ENCODE data around the gene CCDC88C. TPM values are rescaled to one million over a fixed set of nuclear protein-coding genes. Genes with fewer than 3 reads are reported as not detected.

Gene CCDC88C
- total RNA-seq, 4 donors from 2014 or later = 3.2 to 32.7 (median 11.0) TPM

DNA sequence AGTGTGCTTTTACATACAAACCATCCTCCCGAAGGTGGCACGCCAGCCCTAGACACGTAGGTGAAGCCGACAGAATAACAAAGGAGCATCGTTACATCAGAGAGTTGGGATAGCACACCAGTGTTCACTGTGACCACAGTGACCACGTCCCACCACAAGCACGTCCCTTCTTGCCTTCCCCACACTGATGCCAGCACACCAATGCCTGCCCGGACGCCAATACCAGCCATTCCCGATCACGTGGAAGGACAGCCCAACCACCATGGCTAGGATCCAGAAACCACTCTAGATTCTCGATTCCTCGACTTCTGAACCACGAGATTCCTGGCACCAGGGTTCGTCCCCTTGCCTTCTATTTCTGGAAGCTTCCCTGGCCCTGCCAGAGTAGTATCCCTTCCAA lies 125.1 kb downstream of the CCDC88C start:
- Histone ChIP-seq H3K4me3 (no peak overlapping the region), H3K27me3 (no peaks in the 10 kb centered on the region), H3K27ac (no peak overlapping the region), H3K9me3 (no peaks in the 10 kb centered on the region), H3K4me1 (no peaks in the 10 kb centered on the region), H3K36me3 (no peaks in the 10 kb centered on the region)
- DNase-seq = no peak
- TF ChIP-seq POLR2A (IDR thresholded peaks at IDR 0.05) = no peak
- TF ChIP-seq, protein P1, sequence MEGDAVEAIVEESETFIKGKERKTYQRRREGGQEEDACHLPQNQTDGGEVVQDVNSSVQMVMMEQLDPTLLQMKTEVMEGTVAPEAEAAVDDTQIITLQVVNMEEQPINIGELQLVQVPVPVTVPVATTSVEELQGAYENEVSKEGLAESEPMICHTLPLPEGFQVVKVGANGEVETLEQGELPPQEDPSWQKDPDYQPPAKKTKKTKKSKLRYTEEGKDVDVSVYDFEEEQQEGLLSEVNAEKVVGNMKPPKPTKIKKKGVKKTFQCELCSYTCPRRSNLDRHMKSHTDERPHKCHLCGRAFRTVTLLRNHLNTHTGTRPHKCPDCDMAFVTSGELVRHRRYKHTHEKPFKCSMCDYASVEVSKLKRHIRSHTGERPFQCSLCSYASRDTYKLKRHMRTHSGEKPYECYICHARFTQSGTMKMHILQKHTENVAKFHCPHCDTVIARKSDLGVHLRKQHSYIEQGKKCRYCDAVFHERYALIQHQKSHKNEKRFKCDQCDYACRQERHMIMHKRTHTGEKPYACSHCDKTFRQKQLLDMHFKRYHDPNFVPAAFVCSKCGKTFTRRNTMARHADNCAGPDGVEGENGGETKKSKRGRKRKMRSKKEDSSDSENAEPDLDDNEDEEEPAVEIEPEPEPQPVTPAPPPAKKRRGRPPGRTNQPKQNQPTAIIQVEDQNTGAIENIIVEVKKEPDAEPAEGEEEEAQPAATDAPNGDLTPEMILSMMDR (IDR thresholded peaks at IDR 0.05) = no peak
- intact Hi-C loops (cut with DNase I; ENCODE audit: low total_unique reads) = no loop called here

DNA sequence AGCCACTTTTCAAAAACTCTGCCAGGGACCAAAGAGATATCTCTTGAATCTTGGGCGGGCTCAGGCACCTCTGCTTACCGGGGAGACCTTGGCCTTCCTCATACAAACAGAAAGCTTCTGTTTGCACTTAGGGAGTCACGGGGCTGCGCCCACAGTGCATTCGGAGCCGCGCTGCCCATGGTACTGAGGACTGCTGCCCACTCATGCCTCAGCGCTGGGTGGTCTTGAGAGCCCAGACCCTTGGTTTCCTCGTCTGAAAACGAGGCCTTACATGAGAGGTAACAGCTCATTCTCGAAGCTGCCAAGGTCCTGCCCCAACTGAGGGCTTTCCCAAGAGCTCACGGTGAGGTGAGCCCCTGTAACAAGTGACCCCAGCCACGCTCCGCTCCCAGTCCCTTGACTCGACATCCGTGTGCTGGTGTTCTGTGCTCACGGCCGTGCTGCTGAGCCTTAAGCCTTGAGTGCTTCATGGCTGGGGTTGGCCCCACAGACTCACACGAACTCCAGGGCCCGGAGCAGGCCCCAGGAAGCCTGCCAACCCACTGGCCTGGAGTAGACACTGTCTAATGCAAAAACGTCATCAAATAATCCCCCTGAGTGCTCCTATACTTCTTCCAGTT lies 125.7 kb downstream of the CCDC88C start:
- no peak overlapping the region for H3K27ac ChIP-seq
- intact Hi-C loops (cut with DNase I; ENCODE audit: low total_unique reads) = no loop called here
- H3K4me1 ChIP-seq = no peaks in the 10 kb centered on the region
- no peaks in the 10 kb centered on the region for H3K27me3 ChIP-seq
- no peak overlapping the region for H3K4me3 ChIP-seq
- TF ChIP-seq, protein P1 (IDR thresholded peaks at IDR 0.05) = no peak
- TF ChIP-seq POLR2A (IDR thresholded peaks at IDR 0.05) = no peak
- H3K36me3 ChIP-seq = no peaks in the 10 kb centered on the region
- H3K9me3 ChIP-seq = no peaks in the 10 kb centered on the region
- no peak for DNase-seq

DNA sequence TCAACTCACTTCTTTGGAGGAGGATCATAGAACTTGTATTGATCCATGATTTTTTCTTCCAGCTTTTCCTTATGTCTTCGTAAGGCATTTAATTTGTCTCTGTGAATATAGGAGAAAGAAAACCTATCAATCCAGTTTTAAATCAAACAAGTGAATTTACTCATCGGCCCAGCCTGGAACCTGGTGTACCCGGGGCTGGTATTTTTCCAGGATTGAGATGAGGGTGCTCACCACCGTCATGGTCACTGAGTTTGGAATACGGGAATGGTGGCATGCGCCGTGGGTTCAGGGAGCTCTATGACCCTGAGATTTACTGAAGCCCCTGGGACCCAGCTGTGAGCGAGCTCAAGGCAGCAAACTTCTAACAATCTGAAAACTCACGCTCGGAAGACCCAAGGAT lies 126.6 kb downstream of the CCDC88C start:
- Histone ChIP-seq H3K27me3 (no peaks in the 10 kb centered on the region), H3K4me3 (no peak overlapping the region), H3K36me3 (no peaks in the 10 kb centered on the region), H3K27ac (no peak overlapping the region), H3K9me3 (no peaks in the 10 kb centered on the region), H3K4me1 (no peaks in the 10 kb centered on the region)
- DNase-seq = no peak
- intact Hi-C loops (cut with DNase I; ENCODE audit: low total_unique reads) = no loop called here
- TF ChIP-seq, protein P1 (IDR thresholded peaks at IDR 0.05) = no peak
- no peak for TF ChIP-seq POLR2A (IDR thresholded peaks at IDR 0.05)

DNA sequence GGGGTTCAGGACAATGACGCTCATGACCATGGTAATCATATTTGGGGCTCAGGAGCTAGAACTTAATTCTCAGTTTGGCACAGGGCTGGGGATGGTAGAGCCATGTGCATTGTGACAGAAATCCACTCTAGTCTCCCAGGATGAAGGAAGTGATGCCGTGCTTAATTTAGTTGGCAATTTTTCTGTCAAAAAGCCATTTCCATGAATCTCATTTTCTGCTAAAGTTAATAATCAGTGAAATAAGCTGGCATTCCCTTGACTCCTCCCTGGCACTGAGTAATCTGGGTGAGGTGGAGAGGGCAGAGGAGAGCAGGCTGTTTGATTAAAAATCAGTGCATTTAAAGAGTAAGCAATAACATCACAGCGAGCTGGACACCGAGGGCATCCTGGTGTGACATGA lies 128.2 kb downstream of the CCDC88C start:
- no peak for TF ChIP-seq POLR2A (IDR thresholded peaks at IDR 0.05)
- TF ChIP-seq, protein P1 (IDR thresholded peaks at IDR 0.05) = no peak
- no peak overlapping the region for H3K4me3 ChIP-seq
- no peaks in the 10 kb centered on the region for H3K9me3 ChIP-seq
- intact Hi-C loops (cut with DNase I; ENCODE audit: low total_unique reads) = loop anchor here (10.0 kb wide), 1 partner anchor 385 kb away; no protein-coding TSS in a partner anchor
- H3K36me3 ChIP-seq = no peaks in the 10 kb centered on the region
- peaks cover 0 to 5% of the 10 kb centered on the region in 2 donors for H3K4me1 ChIP-seq
- no peaks in the 10 kb centered on the region for H3K27me3 ChIP-seq
- H3K27ac ChIP-seq = no peak overlapping the region
- no peak for DNase-seq

DNA sequence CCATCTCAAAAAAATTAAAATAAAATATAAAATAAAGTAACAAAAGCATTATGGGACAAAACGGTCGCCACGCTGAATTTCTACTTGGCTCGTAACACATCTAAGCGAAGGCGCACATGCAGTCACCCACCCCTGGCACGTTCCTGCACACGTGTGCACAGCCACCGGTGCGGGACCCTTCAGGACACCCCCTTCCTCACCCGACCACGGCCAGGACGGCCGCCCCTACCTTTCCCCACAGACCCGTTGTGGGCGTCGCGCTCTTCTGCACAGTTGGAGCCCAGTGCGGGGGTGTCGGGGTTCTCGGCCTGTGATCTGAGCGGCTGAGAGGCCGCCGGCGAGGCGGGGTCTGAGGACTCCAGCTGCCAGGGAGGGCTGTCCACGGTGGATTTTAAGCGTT lies 128.7 kb downstream of the CCDC88C start:
- no peak overlapping the region for H3K4me3 ChIP-seq
- TF ChIP-seq, protein P1 (IDR thresholded peaks at IDR 0.05) = no peak
- TF ChIP-seq POLR2A (IDR thresholded peaks at IDR 0.05) = no peak
- intact Hi-C loops (cut with DNase I; ENCODE audit: low total_unique reads) = loop anchor here (10.0 kb wide), 1 partner anchor 384 kb away; no protein-coding TSS in a partner anchor
- peaks cover 0 to 5% of the 10 kb centered on the region in 2 donors for H3K4me1 ChIP-seq
- DNase-seq = no peak
- no peaks in the 10 kb centered on the region for H3K36me3 ChIP-seq
- no peaks in the 10 kb centered on the region for H3K9me3 ChIP-seq
- no peaks in the 10 kb centered on the region for H3K27me3 ChIP-seq
- H3K27ac ChIP-seq = no peak overlapping the region
